Mesendoderm (in vitro differentiated cells): ENCODE measurements around the gene ZNF302.
"Not testable (repeated sequence)": the region's sequence is repeated elsewhere in the genome, so short reads cannot be mapped to it uniquely, and the experiment has no call there.

Source experiments
- DNase-seq: peaks from one replicate; pipeline ENCODE4 v3.0.0; 2013
- H2AK5ac ChIP-seq: 2 replicates; pipeline ENCODE4 v1.6.1; 2013; ENCODE audit warnings: low read length, inconsistent platforms
- H2BK120ac ChIP-seq: 2 replicates; pipeline ENCODE4 v1.6.1; 2013; ENCODE audit warnings: low read depth, mild to moderate bottlenecking, low read length, moderate library complexity, mixed read lengths
- H2BK15ac ChIP-seq: replicated peaks from 2 replicates; pipeline ENCODE4 v1.6.1; 2013; ENCODE audit warnings: low read depth, mild to moderate bottlenecking, moderate library complexity
- H2BK5ac ChIP-seq: 2 replicates; pipeline ENCODE4 v1.6.1; 2013; ENCODE audit warnings: low read length, inconsistent platforms
- H3K18ac ChIP-seq: 2 replicates; pipeline ENCODE4 v1.6.1; 2013; ENCODE audit warnings: mild to moderate bottlenecking, low read length, mixed read lengths
- H3K23ac ChIP-seq: one replicate; pipeline ENCODE4 v1.6.1; 2013; ENCODE audit warnings: low read length
- H3K27ac ChIP-seq: 2 replicates; pipeline ENCODE4 v1.5.1; 2013; ENCODE audit warnings: low read depth, mild to moderate bottlenecking, inconsistent platforms, low read length, moderate library complexity
- H3K27me3 ChIP-seq: 2 replicates; pipeline ENCODE4 v1.6.1; 2013; ENCODE audit warnings: low read length, control low read depth, mild to moderate bottlenecking, inconsistent platforms; ENCODE audit not compliant: insufficient read depth, poor library complexity
- H3K36me3 ChIP-seq: 2 replicates; pipeline ENCODE4 v1.6.1; 2013; ENCODE audit warnings: low read length, inconsistent platforms; ENCODE audit not compliant: control insufficient read depth, insufficient read depth
- H3K4ac ChIP-seq: one replicate; pipeline ENCODE4 v1.6.1; 2013; ENCODE audit warnings: low read depth, mild to moderate bottlenecking, low read length, moderate library complexity
- H3K4me1 ChIP-seq: 2 replicates; pipeline ENCODE4 v1.6.1; 2013; ENCODE audit warnings: low read depth, low read length, inconsistent platforms; ENCODE audit not compliant: control insufficient read depth
- H3K4me2 ChIP-seq: 2 replicates; pipeline ENCODE4 v1.6.1; 2013; ENCODE audit warnings: low read length
- H3K4me3 ChIP-seq: 2 replicates; pipeline ENCODE4 v1.5.1; 2013; ENCODE audit warnings: mild to moderate bottlenecking, low read length
- H3K56ac ChIP-seq: one replicate; pipeline ENCODE4 v1.6.1; 2013; ENCODE audit warnings: low read length
- H3K79me1 ChIP-seq: 2 replicates; pipeline ENCODE4 v1.6.1; 2013; ENCODE audit warnings: low read length, inconsistent platforms
- H3K79me2 ChIP-seq: 2 replicates; pipeline ENCODE4 v1.6.1; 2013; ENCODE audit warnings: mild to moderate bottlenecking, low read length; ENCODE audit not compliant: control insufficient read depth, insufficient read depth
- H3K9ac ChIP-seq: 2 replicates; pipeline ENCODE4 v1.6.1; 2013; ENCODE audit warnings: low read length, inconsistent platforms
- H4K5ac ChIP-seq: one replicate; pipeline ENCODE4 v1.6.1; 2013; ENCODE audit warnings: low read length
- H4K8ac ChIP-seq: one replicate; pipeline ENCODE4 v1.6.1; 2013; ENCODE audit warnings: low read depth, mild to moderate bottlenecking, control low read depth, low read length, moderate library complexity
- WGBS: extraction: QIAGEN DNeasy Blood & Tissue Kit; methylation state at CpG from one replicate; pipeline ENCODE4 v1.1.7; 2013; ENCODE audit warnings: low lambda C conversion rate, missing lambda C conversion rate; ENCODE audit not compliant: insufficient coverage; ENCODE audit errors: extremely low coverage; 5-methylcytosine and 5-hydroxymethylcytosine counted together

The ZNF302 gene

GRCh38 chr19:34685266-34685665, 7.8 kb downstream of the ZNF302 start:
- not testable (repeated sequence) for H3K4ac ChIP-seq, H4K8ac ChIP-seq, H3K23ac ChIP-seq, H3K36me3 ChIP-seq, H2BK120ac ChIP-seq, H2BK15ac ChIP-seq, H3K27ac ChIP-seq, H3K18ac ChIP-seq, DNase-seq, H2AK5ac ChIP-seq, H3K9ac ChIP-seq, H3K79me1 ChIP-seq, H3K4me2 ChIP-seq, H2BK5ac ChIP-seq, H3K4me1 ChIP-seq, H3K56ac ChIP-seq, H3K27me3 ChIP-seq, H3K4me3 ChIP-seq, H4K5ac ChIP-seq, H3K79me2 ChIP-seq
- WGBS, result no CpG with 5 or more reads among the region's 5 CpGs

GRCh38 chr19:34686455-34686854, 9.0 kb downstream of the ZNF302 start:
- Histone ChIP-seq H3K27me3 (no peaks in the 10 kb centered on the region), H3K56ac (no peak overlapping the region), H2BK120ac (no peak overlapping the region), H3K79me2 (no peaks in the 10 kb centered on the region), H3K9ac (no peak overlapping the region), H4K8ac (no peak overlapping the region), H3K4me3 (no peak overlapping the region), H3K36me3 (peaks cover 1% of the 10 kb centered on the region), H4K5ac (no peak overlapping the region), H2BK5ac (no peak overlapping the region), H3K4me2 (no peak overlapping the region), H3K4me1 (no peaks in the 10 kb centered on the region), H3K18ac (no peak overlapping the region), H3K27ac (no peak overlapping the region), H2AK5ac (no peak overlapping the region), H2BK15ac (no peak overlapping the region), H3K4ac (no peak overlapping the region), H3K23ac (no peak overlapping the region), H3K79me1 (no peaks in the 10 kb centered on the region)
- no peak for DNase-seq
- WGBS, result no CpG with 5 or more reads among the region's 5 CpGs

- no CpG with 5 or more reads among the region's 2 CpGs for WGBS
- no peak overlapping the region for H4K5ac ChIP-seq
Measured at GRCh38 chr19:34687348-34687747, 9.9 kb downstream of the ZNF302 start.

GRCh38 chr19:34688592-34688991, 11.1 kb downstream of the ZNF302 start:
- no peaks in the 10 kb centered on the region for H3K79me1 ChIP-seq
- no peaks in the 10 kb centered on the region for H3K79me2 ChIP-seq
- no peak overlapping the region for H3K4ac ChIP-seq
- H2BK5ac ChIP-seq, result no peak overlapping the region
- DNase-seq, result no peak
- H3K27ac ChIP-seq, result no peak overlapping the region
- no peak overlapping the region for H2BK120ac ChIP-seq
- H3K36me3 ChIP-seq, result no peaks in the 10 kb centered on the region
- H3K56ac ChIP-seq, result no peak overlapping the region
- no peak overlapping the region for H4K5ac ChIP-seq
- H3K4me1 ChIP-seq, result no peaks in the 10 kb centered on the region
- no peak overlapping the region for H3K4me3 ChIP-seq
- no peak overlapping the region for H3K23ac ChIP-seq
- H3K9ac ChIP-seq, result no peak overlapping the region
- no peaks in the 10 kb centered on the region for H3K27me3 ChIP-seq
- no peak overlapping the region for H2BK15ac ChIP-seq
- H2AK5ac ChIP-seq, result no peak overlapping the region
- no peak overlapping the region for H3K18ac ChIP-seq
- WGBS, result 100% methylated on average over 1 of the region's 1 CpG
- no peak overlapping the region for H4K8ac ChIP-seq
- no peak overlapping the region for H3K4me2 ChIP-seq

More at GRCh38 chr19:34687348-34687747, 9.9 kb downstream of the ZNF302 start:
- H3K4me2 ChIP-seq, result no peak overlapping the region
- no peak overlapping the region for H4K8ac ChIP-seq
- H3K36me3 ChIP-seq, result no peaks in the 10 kb centered on the region
- no peaks in the 10 kb centered on the region for H3K4me1 ChIP-seq
- no peak overlapping the region for H3K23ac ChIP-seq
- H3K4ac ChIP-seq, result no peak overlapping the region
- no peaks in the 10 kb centered on the region for H3K79me1 ChIP-seq
- H3K4me3 ChIP-seq, result no peak overlapping the region
- no peak overlapping the region for H2BK120ac ChIP-seq
- no peak overlapping the region for H2AK5ac ChIP-seq
- no peak for DNase-seq
- no peaks in the 10 kb centered on the region for H3K79me2 ChIP-seq
- H2BK15ac ChIP-seq, result no peak overlapping the region
- no peaks in the 10 kb centered on the region for H3K27me3 ChIP-seq
- H3K56ac ChIP-seq, result no peak overlapping the region
- no peak overlapping the region for H3K27ac ChIP-seq
- no peak overlapping the region for H2BK5ac ChIP-seq
- no peak overlapping the region for H3K18ac ChIP-seq
- H3K9ac ChIP-seq, result no peak overlapping the region

- no peaks in the 10 kb centered on the region for H3K79me1 ChIP-seq
- no peak for DNase-seq
- no peaks in the 10 kb centered on the region for H3K79me2 ChIP-seq
- H2BK15ac ChIP-seq, result no peak overlapping the region
- no peak overlapping the region for H3K9ac ChIP-seq
- H3K56ac ChIP-seq, result no peak overlapping the region
- H3K4me3 ChIP-seq, result no peak overlapping the region
- no peak overlapping the region for H3K4ac ChIP-seq
- H3K23ac ChIP-seq, result no peak overlapping the region
- no peak overlapping the region for H4K5ac ChIP-seq
- no peaks in the 10 kb centered on the region for H3K4me1 ChIP-seq
- H3K4me2 ChIP-seq, result no peak overlapping the region
- no CpG with 5 or more reads among the region's 3 CpGs for WGBS
- H3K36me3 ChIP-seq, result no peaks in the 10 kb centered on the region
- no peak overlapping the region for H4K8ac ChIP-seq
- H3K27me3 ChIP-seq, result no peaks in the 10 kb centered on the region
- no peak overlapping the region for H3K27ac ChIP-seq
- no peak overlapping the region for H2BK5ac ChIP-seq
- no peak overlapping the region for H3K18ac ChIP-seq
- H2AK5ac ChIP-seq, result no peak overlapping the region
- H2BK120ac ChIP-seq, result no peak overlapping the region
Measured at GRCh38 chr19:34690372-34690771, 12.9 kb downstream of the ZNF302 start.

- H3K4me2 ChIP-seq, result no peak overlapping the region
- no peak overlapping the region for H2BK15ac ChIP-seq
- no peaks in the 10 kb centered on the region for H3K36me3 ChIP-seq
- H3K79me1 ChIP-seq, result no peaks in the 10 kb centered on the region
- H3K79me2 ChIP-seq, result no peaks in the 10 kb centered on the region
- no peaks in the 10 kb centered on the region for H3K27me3 ChIP-seq
- H3K4me3 ChIP-seq, result no peak overlapping the region
- WGBS, result no CpG with 5 or more reads among the region's 2 CpGs
- no peak overlapping the region for H2BK5ac ChIP-seq
- H3K4me1 ChIP-seq, result no peaks in the 10 kb centered on the region
- H3K18ac ChIP-seq, result no peak overlapping the region
- no peak overlapping the region for H3K9ac ChIP-seq
- no peak overlapping the region for H4K5ac ChIP-seq
- H2AK5ac ChIP-seq, result no peak overlapping the region
- H3K56ac ChIP-seq, result no peak overlapping the region
- H3K4ac ChIP-seq, result no peak overlapping the region
- no peak overlapping the region for H3K27ac ChIP-seq
- H3K23ac ChIP-seq, result no peak overlapping the region
- H2BK120ac ChIP-seq, result no peak overlapping the region
- H4K8ac ChIP-seq, result no peak overlapping the region
- DNase-seq, result no peak
Measured at GRCh38 chr19:34692549-34692948, 15.1 kb downstream of the ZNF302 start.
